ENCODE measurements around the gene TCEA3. TPM values are rescaled to one million over a fixed set of nuclear protein-coding genes. Genes with fewer than 3 reads are reported as not detected.

The TCEA3 gene
- total and polyA plus RNA-seq, 2 donors (not counting 3 experiments of a cell fraction or from before 2014, with no cell fraction given): 1.5 to 3.7 TPM

- Histone ChIP-seq H3K9me3 (replicated peaks; ENCODE audit: control insufficient read depth, insufficient read depth, low read length) (no peaks in the 10 kb centered on the region), H3K4me3 (replicated peaks in 1 of 3; ENCODE audit: insufficient read depth in 1 of 3, low read depth in 1 of 3, low read length in 3 of 3) (no peak overlapping the region), H3K27ac (ENCODE audit: insufficient read depth, low read depth, low read length) (no peak overlapping the region), H2AFZ (ENCODE audit: low read depth, low read length) (no peak overlapping the region), H3K36me3 (ENCODE audit: control insufficient read depth in 2 of 2, extremely low read depth in 1 of 2, insufficient read depth in 2 of 2, low read length in 2 of 2) (no peaks in the 10 kb centered on the region), H3K27me3 (ENCODE audit: control insufficient read depth in 2 of 2, insufficient read depth in 2 of 2, low read length in 2 of 2) (peaks cover 0 to 3% of the 10 kb centered on the region in 2 experiments), H4K20me1 (replicated peaks; ENCODE audit: control insufficient read depth, extremely low read depth, insufficient read depth, low read length) (no peaks in the 10 kb centered on the region), H3K9me1 (replicated peaks; ENCODE audit: control insufficient read depth, extremely low read depth, insufficient read depth, low read length) (no peaks in the 10 kb centered on the region), H3K79me2 (ENCODE audit: control insufficient read depth, insufficient read depth, low read length) (no peaks in the 10 kb centered on the region), H3K4me2 (ENCODE audit: insufficient read depth, low read length) (no peak overlapping the region), H3K9ac (replicated peaks; ENCODE audit: extremely low read depth, insufficient read depth, low read length) (no peak overlapping the region), H3K4me1 (ENCODE audit: control insufficient read depth, extremely low read depth, insufficient read depth, low read length) (no peaks in the 10 kb centered on the region)
- dilution Hi-C loops (cut with MboI; ENCODE audit: extremely low pct_ligation_motif_present, low sequenced_read_pairs): no loop called here
- ChIA-PET CTCF (interaction anchor here (0.8 to 2.7 kb wide), 3 partner anchors 34 to 77 kb away, joined by 3 to 11 read pairs (median 4); no protein-coding TSS in a partner anchor), POLR2A (no interaction called here)
- DNase-seq (ENCODE audit: low read depth, low spot score) (no peak), FAIRE-seq (no peak)
- intact Hi-C loops (cut with micrococcal nuclease): no loop called here
- BruUV-seq (replicated peaks): no TSS peak
- TF ChIP-seq MYC (IDR thresholded peaks at IDR 0.05; ENCODE audit: low read depth, low read length): no peak
- TF ChIP-seq EZH2 (IDR thresholded peaks at IDR 0.05; ENCODE audit: borderline replicate concordance, low read depth, low read length, severe bottlenecking): no peak
- no peak for TF ChIP-seq JUN (IDR thresholded peaks at IDR 0.05; ENCODE audit: borderline replicate concordance, insufficient read depth, insufficient read length, low read depth)
Measured at GRCh38 chr1:23462766-23463165, 38.2 kb upstream of the TCEA3 start.

GRCh38 chr1:23461050-23461449, 36.5 kb upstream of the TCEA3 start:
- POLR2A ChIA-PET: no interaction called here
- Histone ChIP-seq H2AFZ (ENCODE audit: low read depth, low read length) (no peak overlapping the region), H3K9ac (replicated peaks; ENCODE audit: extremely low read depth, insufficient read depth, low read length) (no peak overlapping the region), H3K4me3 (replicated peaks in 1 of 3; ENCODE audit: insufficient read depth in 1 of 3, low read depth in 1 of 3, low read length in 3 of 3) (no peak overlapping the region), H3K79me2 (ENCODE audit: control insufficient read depth, insufficient read depth, low read length) (no peaks in the 10 kb centered on the region), H3K4me1 (ENCODE audit: control insufficient read depth, extremely low read depth, insufficient read depth, low read length) (no peaks in the 10 kb centered on the region), H4K20me1 (replicated peaks; ENCODE audit: control insufficient read depth, extremely low read depth, insufficient read depth, low read length) (no peaks in the 10 kb centered on the region), H3K9me1 (replicated peaks; ENCODE audit: control insufficient read depth, extremely low read depth, insufficient read depth, low read length) (no peaks in the 10 kb centered on the region), H3K4me2 (ENCODE audit: insufficient read depth, low read length) (no peak overlapping the region), H3K27ac (ENCODE audit: insufficient read depth, low read depth, low read length) (no peak overlapping the region), H3K36me3 (ENCODE audit: control insufficient read depth in 2 of 2, extremely low read depth in 1 of 2, insufficient read depth in 2 of 2, low read length in 2 of 2) (no peaks in the 10 kb centered on the region), H3K9me3 (replicated peaks; ENCODE audit: control insufficient read depth, insufficient read depth, low read length) (no peaks in the 10 kb centered on the region), H3K27me3 (ENCODE audit: control insufficient read depth in 2 of 2, insufficient read depth in 2 of 2, low read length in 2 of 2) (peaks cover 0 to 3% of the 10 kb centered on the region in 2 experiments)
- DNase-seq (ENCODE audit: low read depth, low spot score): no peak
- dilution Hi-C loops (cut with MboI; ENCODE audit: extremely low pct_ligation_motif_present, low sequenced_read_pairs) (no loop called here), intact Hi-C loops (cut with micrococcal nuclease) (no loop called here)
- no peak for TF ChIP-seq POLR2A (IDR thresholded peaks at IDR 0.05; ENCODE audit: low read depth, low read length)
- no peak for TF ChIP-seq MYC (IDR thresholded peaks at IDR 0.05; ENCODE audit: low read depth, low read length)
- no peak for TF ChIP-seq MAX (IDR thresholded peaks at IDR 0.05; ENCODE audit: insufficient read depth, insufficient read length)
- no peak for TF ChIP-seq POLR2AphosphoS5 (IDR thresholded peaks at IDR 0.05; ENCODE audit: insufficient read depth, low read depth, low read length)
- TF ChIP-seq FOS (IDR thresholded peaks at IDR 0.05; ENCODE audit: borderline replicate concordance, insufficient read depth, low read length): no peak
- no peak for TF ChIP-seq EZH2 (IDR thresholded peaks at IDR 0.05; ENCODE audit: borderline replicate concordance, low read depth, low read length, severe bottlenecking)
- no TSS peak for BruUV-seq (replicated peaks)
- no peak for FAIRE-seq
- CTCF ChIA-PET: interaction anchor here (1.6 to 2.7 kb wide), 2 partner anchors 36 to 67 kb away, joined by 3 to 11 read pairs; no protein-coding TSS in a partner anchor
